GM18520 (cell line): ENCODE data around the gene ZNF561.
"Not testable (repeated sequence)": the region's sequence is repeated elsewhere in the genome, so short reads cannot be mapped to it uniquely, and the experiment has no call there.

Experiments
- ATAC-seq: cut with Tn5 transposase; IDR thresholded peaks from one replicate; pipeline ENCODE4 v1.9.1; 2021; ENCODE audit not compliant: unreplicated experiment

The ZNF561 gene

GRCh38 chr19:9621156-9622037, at the start of gene ZNF561:
Gene ZNF561 (minus strand): TSS chr19:9621232. CDS start chr19:9619456, 1,776 bp downstream.
- ATAC-seq, result peak; percentile 54

GRCh38 chr19:9668544-9668943, 47.5 kb upstream of the ZNF561 start:
- no peak for ATAC-seq

- ATAC-seq, result no peak
These were observed 46.9 kb upstream of the ZNF561 start for GRCh38 chr19:9667898-9668297.

- ATAC-seq, result no peak
These were observed 37.7 kb upstream of the ZNF561 start for GRCh38 chr19:9658769-9659168.

GRCh38 chr19:9653066-9653555, 32.1 kb upstream of the ZNF561 start:
- ATAC-seq, result not testable (repeated sequence)

GRCh38 chr19:9651464-9651863, 30.4 kb upstream of the ZNF561 start:
- ATAC-seq, result not testable (repeated sequence)

- ATAC-seq, result no peak
These were observed 29.3 kb upstream of the ZNF561 start for GRCh38 chr19:9650345-9650744.

GRCh38 chr19:9645472-9645871, 24.4 kb upstream of the ZNF561 start:
- no peak for ATAC-seq

- no peak for ATAC-seq
These were observed 23.4 kb upstream of the ZNF561 start for GRCh38 chr19:9644472-9644871.

- no peak for ATAC-seq
These were observed 20.8 kb upstream of the ZNF561 start for GRCh38 chr19:9641810-9642209.

- no peak for ATAC-seq
These were observed 19.9 kb upstream of the ZNF561 start for GRCh38 chr19:9640956-9641355.

- ATAC-seq, result no peak
These were observed 15.0 kb upstream of the ZNF561 start for GRCh38 chr19:9636018-9636417.

- no peak for ATAC-seq
These were observed 6.8 kb upstream of the ZNF561 start for GRCh38 chr19:9627856-9628255.

GRCh38 chr19:9622531-9622930, 1.5 kb upstream of the ZNF561 start:
- ATAC-seq, result no peak

GRCh38 chr19:9620842-9621155, 233 bp downstream of the ZNF561 start:
- no peak for ATAC-seq

- no peak for ATAC-seq
These were observed 5.2 kb downstream of the ZNF561 start for GRCh38 chr19:9615844-9616243.

GRCh38 chr19:9610484-9611113, 10.4 kb downstream of the ZNF561 start:
- ATAC-seq, result no peak

GRCh38 chr19:9608912-9609311, 12.1 kb downstream of the ZNF561 start:
- no peak for ATAC-seq

- ATAC-seq, result no peak
These were observed 24.0 kb downstream of the ZNF561 start for GRCh38 chr19:9597027-9597426.

- ATAC-seq, result no peak
These were observed 34.3 kb downstream of the ZNF561 start for GRCh38 chr19:9586764-9587163.

- ATAC-seq, result peak; percentile 79
These were observed 36.8 kb downstream of the ZNF561 start, which contains the start of gene ZNF121 for GRCh38 chr19:9584073-9584833. Gene ZNF121 (minus strand): TSS chr19:9584504. CDS start chr19:9568097, 16,407 bp downstream.
